Fibroblast of skin of right quadriceps (primary cell): ENCODE results near the gene RPL19.
A peak's percentile ranks its signal among the peaks of the same experiment; 100 is the strongest.
"Not testable (repeated sequence)": the region's sequence is repeated elsewhere in the genome, so short reads cannot be mapped to it uniquely, and the experiment has no call there.

Source experiments
- DNase-seq: peaks from one replicate; pipeline ENCODE4 v3.0.0-alpha.2; 2013

Gene RPL19

GRCh38 chr17:39225959-39226683 is 26.0 kb downstream of the RPL19 start:
- peak; percentile 67 for DNase-seq

- no peak for DNase-seq
These were observed 27.4 kb downstream of the RPL19 start for GRCh38 chr17:39227364-39227919.

GRCh38 chr17:39229274-39229913 is 29.3 kb downstream of the RPL19 start:
- DNase-seq: peak; percentile 45

GRCh38 chr17:39230361-39230760 is 30.3 kb downstream of the RPL19 start:
- no peak for DNase-seq

GRCh38 chr17:39231091-39231561 is 31.0 kb downstream of the RPL19 start:
- DNase-seq: peak; percentile 42

- peak; percentile 57 for DNase-seq
These were observed 31.8 kb downstream of the RPL19 start for GRCh38 chr17:39231591-39232551.

- peak; percentile 57 for DNase-seq
These were observed 35.7 kb downstream of the RPL19 start for GRCh38 chr17:39235555-39236449.

- DNase-seq: no peak
These were observed 36.4 kb downstream of the RPL19 start for GRCh38 chr17:39236450-39236927.

- no peak for DNase-seq
These were observed 36.9 kb downstream of the RPL19 start for GRCh38 chr17:39236981-39237441.

- no peak for DNase-seq
These were observed 37.5 kb downstream of the RPL19 start for GRCh38 chr17:39237586-39237985.

GRCh38 chr17:39238311-39238972 is 38.4 kb downstream of the RPL19 start:
- no peak for DNase-seq

GRCh38 chr17:39239640-39240314 is 39.7 kb downstream of the RPL19 start:
- no peak for DNase-seq

GRCh38 chr17:39240631-39241030 is 40.5 kb downstream of the RPL19 start:
- no peak for DNase-seq

GRCh38 chr17:39243155-39243554 is 43.1 kb downstream of the RPL19 start:
- DNase-seq: no peak

- DNase-seq: peak; percentile 45
These were observed 44.0 kb downstream of the RPL19 start for GRCh38 chr17:39244016-39244599.

- peak; percentile 74 for DNase-seq
These were observed 44.8 kb downstream of the RPL19 start for GRCh38 chr17:39244600-39245570.

GRCh38 chr17:39246274-39246673 is 46.2 kb downstream of the RPL19 start:
- DNase-seq: no peak

GRCh38 chr17:39250076-39250475 is 50.0 kb downstream of the RPL19 start:
- not testable (repeated sequence) for DNase-seq

GRCh38 chr17:39251997-39252396 is 51.9 kb downstream of the RPL19 start:
- DNase-seq: no peak
